Kidney (tissue), 14 donors: Measurements from ENCODE around the gene RNF168. TPM values are rescaled to one million over a fixed set of nuclear protein-coding genes. Genes with fewer than 3 reads are reported as not detected.
A peak's percentile ranks its signal among the peaks of the same experiment; 100 is the strongest.

Experiments used
- DNase-seq, 5 donors: peaks; one replicate each; pipeline ENCODE4 v3.0.0-alpha.2; 2013 to 2020
- FAIRE-seq: peaks from 2 replicates; lab custom pipeline; 2012; peaks lifted over from hg19 to GRCh38; lab: Jason Lieb, UNC
- H3K27ac ChIP-seq, 2 donors: one replicate each; pipeline ENCODE4 v1.7.0; 2013; ENCODE audit warnings: low read depth in 2 of 2, low read length in 2 of 2, inconsistent platforms in 1 of 2
- H3K27me3 ChIP-seq: one replicate; pipeline ENCODE4 v1.7.1; 2013; ENCODE audit warnings: low read length, inconsistent platforms; ENCODE audit not compliant: control insufficient read depth, insufficient read depth
- H3K36me3 ChIP-seq, 3 donors: one replicate each; pipeline versions ENCODE4 v1.7.0 to v1.7.1; 2013; ENCODE audit warnings: low read length in 3 of 3, control low read depth in 1 of 3, inconsistent platforms in 1 of 3; ENCODE audit not compliant: insufficient read depth in 3 of 3, control insufficient read depth in 2 of 3
- H3K4me1 ChIP-seq, 3 donors: one replicate each; pipeline versions ENCODE4 v1.7.0 to v1.7.1; 2013; ENCODE audit warnings: low read length in 3 of 3, inconsistent platforms in 1 of 3, low read depth in 1 of 3; ENCODE audit not compliant: control insufficient read depth in 2 of 3, insufficient read depth in 2 of 3
- H3K4me3 ChIP-seq, 3 donors: one replicate each; pipeline versions ENCODE4 v1.7.0 to v1.8.1; 2013; ENCODE audit warnings: low read length in 3 of 3, control low read depth in 1 of 3, inconsistent platforms in 1 of 3
- H3K9ac ChIP-seq, 3 donors: one replicate each; pipeline versions ENCODE4 v1.7.0 to v1.7.1; 2013; ENCODE audit warnings: low read length in 3 of 3, control low read depth in 1 of 3, inconsistent platforms in 1 of 3
- H3K9me3 ChIP-seq, 3 donors: one replicate each; pipeline versions ENCODE4 v1.7.0 to v1.7.1; 2013; ENCODE audit warnings: low read length in 3 of 3, control low read depth in 1 of 3, inconsistent platforms in 1 of 3; ENCODE audit not compliant: control insufficient read depth in 2 of 3, insufficient read depth in 1 of 3
- CTCF ChIP-seq: IDR thresholded peaks from 3 replicates; pipeline ENCODE4 v1.5.1; 2012; ENCODE audit warnings: mild to moderate bottlenecking, moderate library complexity, borderline replicate concordance; ENCODE audit not compliant: insufficient read depth; ENCODE audit errors: extremely low read depth
- intact Hi-C: fragments of 100-400 bp; cut with DNase I; formaldehyde crosslinking; loops from one replicate; pipeline ENCODE4 v1.11.1; 2022
- polyA plus RNA-seq: library from polyadenylated mRNA; stranded (reverse); fragments of 350-450 nt; fragmentation: Illumina TruSeq; extraction: RNeasy Lipid Tissue Mini Kit (QIAGEN cat#74804); gene quantifications from one replicate; pipeline ENCODE4 v1.2.3, GENCODE V29; 2014; ENCODE audit warnings: low read depth, low replicate concordance; ENCODE audit not compliant: insufficient read depth
- total RNA-seq: library from RNA; stranded (reverse); fragmentation: NEBNext Ultra II Directional; extraction: Animal tissue kit (Norgen Biotek cat#: 25700); gene quantifications from one replicate; pipeline ENCODE4 v1.2.1, GENCODE V29; 2021
- donor health status: control.
- donor health status: control.
- donor health status: control.
- donor health status: control.
- donor health status: control.
- donor health status: DM: yes; HTN: yes; CAD: no.
- donor health status: Normal renal cell carcinoma (clear cell type).

RNF168 gene
- total and polyA plus RNA-seq, 2 donors from 2014 or later = 3.2 to 19.5 TPM

GRCh38 chr3:196541684-196542445 lies 38.3 kb upstream of the RNF168 start:
- Histone ChIP-seq H3K36me3 (no peaks in the 10 kb centered on the region), H3K4me1 (no peaks in the 10 kb centered on the region), H3K27ac (no peak overlapping the region), H3K9me3 (no peaks in the 10 kb centered on the region), H3K27me3 (no peaks in the 10 kb centered on the region), H3K4me3 (no peak overlapping the region), H3K9ac (no peak overlapping the region)
- intact Hi-C loops = no loop called here
- no peak for TF ChIP-seq CTCF
- FAIRE-seq = no peak
- no peak for DNase-seq

GRCh38 chr3:196537319-196537984 lies 33.9 kb upstream of the RNF168 start:
- Histone ChIP-seq H3K9ac (no peak overlapping the region), H3K27ac (no peak overlapping the region), H3K27me3 (no peaks in the 10 kb centered on the region), H3K9me3 (no peaks in the 10 kb centered on the region), H3K4me3 (no peak overlapping the region), H3K4me1 (no peaks in the 10 kb centered on the region), H3K36me3 (no peaks in the 10 kb centered on the region)
- intact Hi-C loops = no loop called here
- DNase-seq (peak in 2 of 5 donors; percentile 2 to 6), FAIRE-seq (no peak)
- peak; percentile 53 for TF ChIP-seq CTCF

GRCh38 chr3:196533260-196533681 lies 29.7 kb upstream of the RNF168 start:
- no peak overlapping the region for H3K9ac ChIP-seq
- H3K27me3 ChIP-seq = no peaks in the 10 kb centered on the region
- no peaks in the 10 kb centered on the region for H3K36me3 ChIP-seq
- intact Hi-C loops = no loop called here
- no peak overlapping the region for H3K27ac ChIP-seq
- DNase-seq = no peak
- no peaks in the 10 kb centered on the region for H3K4me1 ChIP-seq
- no peaks in the 10 kb centered on the region for H3K9me3 ChIP-seq
- FAIRE-seq = no peak
- H3K4me3 ChIP-seq = no peak overlapping the region
- no peak for TF ChIP-seq CTCF
